SU-DHL-6 (cell line): Measurements from ENCODE around the gene CUTC.

Experiments
- EZH2phosphoT487 ChIP-seq: fragments of 200-600 bp; sonication (generic), shearing (Covaris generic); conservative IDR thresholded peaks from 2 replicates; pipeline ENCODE4 v1.6.1; 2018; ENCODE audit warnings: mild to moderate bottlenecking, antibody characterized with exemption, low read length, moderate library complexity, mixed read lengths
- TF ChIP-seq, protein P1 (sequence below): fragments of 200-600 bp; sonication (generic); IDR thresholded peaks from one replicate; pipeline ENCODE4 v1.5.1; 2017; ENCODE audit warnings: antibody characterized with exemption, mild to moderate bottlenecking, low read length, moderate library complexity; ENCODE audit not compliant: insufficient read depth, poor library complexity, severe bottlenecking

- TF ChIP-seq, protein P1, sequence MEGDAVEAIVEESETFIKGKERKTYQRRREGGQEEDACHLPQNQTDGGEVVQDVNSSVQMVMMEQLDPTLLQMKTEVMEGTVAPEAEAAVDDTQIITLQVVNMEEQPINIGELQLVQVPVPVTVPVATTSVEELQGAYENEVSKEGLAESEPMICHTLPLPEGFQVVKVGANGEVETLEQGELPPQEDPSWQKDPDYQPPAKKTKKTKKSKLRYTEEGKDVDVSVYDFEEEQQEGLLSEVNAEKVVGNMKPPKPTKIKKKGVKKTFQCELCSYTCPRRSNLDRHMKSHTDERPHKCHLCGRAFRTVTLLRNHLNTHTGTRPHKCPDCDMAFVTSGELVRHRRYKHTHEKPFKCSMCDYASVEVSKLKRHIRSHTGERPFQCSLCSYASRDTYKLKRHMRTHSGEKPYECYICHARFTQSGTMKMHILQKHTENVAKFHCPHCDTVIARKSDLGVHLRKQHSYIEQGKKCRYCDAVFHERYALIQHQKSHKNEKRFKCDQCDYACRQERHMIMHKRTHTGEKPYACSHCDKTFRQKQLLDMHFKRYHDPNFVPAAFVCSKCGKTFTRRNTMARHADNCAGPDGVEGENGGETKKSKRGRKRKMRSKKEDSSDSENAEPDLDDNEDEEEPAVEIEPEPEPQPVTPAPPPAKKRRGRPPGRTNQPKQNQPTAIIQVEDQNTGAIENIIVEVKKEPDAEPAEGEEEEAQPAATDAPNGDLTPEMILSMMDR, result no peak
- TF ChIP-seq EZH2phosphoT487, result no peak
These were observed 37.7 kb downstream of the CUTC start for GRCh38 chr10:99769706-99770105.
